ENCODE measurements around the gene PCLAF.
"Not testable (repeated sequence)": the region's sequence is repeated elsewhere in the genome, so short reads cannot be mapped to it uniquely, and the experiment has no call there.

PCLAF gene

DNA sequence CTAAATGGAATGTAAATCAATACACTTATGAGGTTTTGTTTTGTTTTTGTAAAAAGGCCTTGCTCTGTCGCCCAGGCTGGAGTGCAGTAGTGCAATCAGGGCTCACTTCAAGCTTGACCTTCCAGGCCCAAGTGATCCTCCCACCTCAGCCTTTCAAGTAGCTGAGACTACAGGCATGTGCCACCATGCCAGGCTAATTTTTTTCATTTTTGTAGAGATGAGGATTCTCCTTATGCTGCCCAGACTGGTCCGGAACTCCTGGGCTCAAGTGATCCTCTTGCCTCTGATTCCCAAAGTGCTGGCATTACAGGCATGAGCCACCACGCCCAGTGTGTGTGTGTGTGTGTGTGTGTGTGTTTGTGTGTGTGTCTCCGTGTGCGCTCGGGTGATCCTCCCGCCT, 5.0 kb upstream of the PCLAF start:
- TF ChIP-seq, protein P1, sequence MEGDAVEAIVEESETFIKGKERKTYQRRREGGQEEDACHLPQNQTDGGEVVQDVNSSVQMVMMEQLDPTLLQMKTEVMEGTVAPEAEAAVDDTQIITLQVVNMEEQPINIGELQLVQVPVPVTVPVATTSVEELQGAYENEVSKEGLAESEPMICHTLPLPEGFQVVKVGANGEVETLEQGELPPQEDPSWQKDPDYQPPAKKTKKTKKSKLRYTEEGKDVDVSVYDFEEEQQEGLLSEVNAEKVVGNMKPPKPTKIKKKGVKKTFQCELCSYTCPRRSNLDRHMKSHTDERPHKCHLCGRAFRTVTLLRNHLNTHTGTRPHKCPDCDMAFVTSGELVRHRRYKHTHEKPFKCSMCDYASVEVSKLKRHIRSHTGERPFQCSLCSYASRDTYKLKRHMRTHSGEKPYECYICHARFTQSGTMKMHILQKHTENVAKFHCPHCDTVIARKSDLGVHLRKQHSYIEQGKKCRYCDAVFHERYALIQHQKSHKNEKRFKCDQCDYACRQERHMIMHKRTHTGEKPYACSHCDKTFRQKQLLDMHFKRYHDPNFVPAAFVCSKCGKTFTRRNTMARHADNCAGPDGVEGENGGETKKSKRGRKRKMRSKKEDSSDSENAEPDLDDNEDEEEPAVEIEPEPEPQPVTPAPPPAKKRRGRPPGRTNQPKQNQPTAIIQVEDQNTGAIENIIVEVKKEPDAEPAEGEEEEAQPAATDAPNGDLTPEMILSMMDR (IDR thresholded peaks at IDR 0.05; ENCODE audit: insufficient read depth, missing control alignments), result no peak
- DNase-seq (ENCODE audit: insufficient read length, low spot score) (no peak), FAIRE-seq (no peak)

DNA sequence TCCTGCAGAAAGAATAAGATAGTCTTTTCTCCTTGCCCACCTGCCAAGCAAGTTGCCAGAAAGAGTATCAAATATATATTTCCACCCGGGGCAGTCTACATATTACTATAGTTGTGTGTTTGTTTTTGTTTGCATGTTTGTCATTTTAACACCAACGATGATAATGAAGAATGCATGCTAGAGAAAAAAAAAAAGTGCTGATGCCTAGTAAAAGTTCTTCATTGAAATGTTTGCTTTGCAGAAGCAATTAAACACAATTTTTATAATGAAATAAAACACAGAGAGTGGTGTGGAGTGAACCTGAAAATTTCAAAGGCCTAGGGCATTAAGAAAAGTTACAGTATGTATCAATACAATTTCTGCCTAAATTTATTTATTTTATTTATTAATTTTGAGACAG, 2.5 kb upstream of the PCLAF start:
- TF ChIP-seq, protein P1 (IDR thresholded peaks at IDR 0.05; ENCODE audit: insufficient read depth, missing control alignments), result no peak
- FAIRE-seq (no peak), DNase-seq (ENCODE audit: insufficient read length, low spot score) (no peak)

DNA sequence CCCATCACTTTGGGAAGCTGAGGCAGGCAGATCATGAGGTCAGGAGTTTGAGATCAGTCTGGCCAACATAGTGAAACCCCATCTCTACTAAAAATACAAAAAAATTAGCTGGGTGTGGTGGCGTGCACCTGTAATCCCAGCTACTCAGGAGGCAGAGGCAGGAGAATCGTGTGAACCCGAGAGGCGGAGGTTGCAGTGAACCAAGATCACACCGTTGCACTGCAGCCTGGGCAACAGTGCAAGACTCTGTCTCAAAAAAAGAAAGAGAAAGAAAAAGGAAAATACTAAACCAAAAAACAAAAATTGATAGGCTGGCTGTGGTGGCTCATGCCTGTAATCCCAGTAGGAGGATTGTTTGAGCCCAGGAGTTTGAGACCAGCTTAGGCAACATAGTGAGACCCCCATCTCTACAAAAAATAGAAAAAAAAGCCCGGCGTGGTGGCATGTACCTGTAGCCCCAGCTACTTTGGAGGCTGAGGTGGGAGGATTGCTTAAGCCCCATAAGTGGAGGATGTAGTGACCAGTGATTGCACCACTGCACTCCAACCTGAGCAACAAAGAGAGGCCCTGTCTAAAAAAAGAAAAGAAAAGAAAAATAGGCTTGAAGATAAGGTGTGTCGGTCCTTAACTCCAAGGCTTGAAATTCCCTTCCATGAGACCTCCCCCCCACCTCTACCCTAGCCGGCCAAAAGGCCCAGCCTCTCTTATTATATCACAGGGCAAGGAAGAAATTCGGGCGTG, 941 bp downstream of the PCLAF start:
- not testable (repeated sequence) for FAIRE-seq

DNA sequence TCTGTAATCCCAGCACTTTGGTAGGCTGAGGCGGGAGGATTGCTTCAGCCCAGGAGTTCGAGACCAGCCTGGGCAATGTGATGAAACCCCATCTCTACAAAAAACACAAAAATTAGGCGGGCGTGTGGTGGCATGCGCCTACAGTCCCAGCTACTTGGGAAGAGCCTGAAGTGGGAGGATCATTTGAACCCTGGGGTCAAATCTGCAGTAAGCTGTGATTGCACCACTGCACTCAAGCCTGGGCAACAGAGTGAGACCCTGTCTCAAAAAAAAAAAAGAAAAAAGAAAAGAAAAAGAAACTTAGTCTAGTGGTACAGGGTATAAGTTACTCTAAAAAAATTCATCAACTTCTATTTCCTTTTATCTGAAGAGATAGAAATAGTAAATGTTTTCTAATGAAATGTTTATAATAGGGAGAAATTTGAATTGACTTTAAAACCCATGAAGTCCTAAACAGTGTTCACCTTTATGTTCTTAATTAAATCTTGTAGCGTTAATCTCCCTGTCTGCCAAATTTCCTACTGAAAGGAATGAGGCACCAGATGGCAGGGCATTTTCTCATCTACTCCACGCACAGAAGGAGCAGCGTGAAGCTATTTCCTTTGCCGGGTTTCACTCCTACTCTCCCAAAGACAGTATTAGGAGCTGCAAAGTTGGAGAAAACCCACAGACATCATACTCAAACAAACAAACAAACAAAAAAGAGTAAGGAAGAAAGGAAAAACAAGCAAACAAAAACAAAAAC, 1.9 kb downstream of the PCLAF start:
- TF ChIP-seq, protein P1 (IDR thresholded peaks at IDR 0.05; ENCODE audit: insufficient read depth, missing control alignments), result no peak
- DNase-seq (ENCODE audit: insufficient read length, low spot score) (no peak), FAIRE-seq (no peak)

More for the DNA sequence above, 941 bp downstream of the PCLAF start:
- not testable (repeated sequence) for DNase-seq (ENCODE audit: insufficient read length, low spot score)

DNA sequence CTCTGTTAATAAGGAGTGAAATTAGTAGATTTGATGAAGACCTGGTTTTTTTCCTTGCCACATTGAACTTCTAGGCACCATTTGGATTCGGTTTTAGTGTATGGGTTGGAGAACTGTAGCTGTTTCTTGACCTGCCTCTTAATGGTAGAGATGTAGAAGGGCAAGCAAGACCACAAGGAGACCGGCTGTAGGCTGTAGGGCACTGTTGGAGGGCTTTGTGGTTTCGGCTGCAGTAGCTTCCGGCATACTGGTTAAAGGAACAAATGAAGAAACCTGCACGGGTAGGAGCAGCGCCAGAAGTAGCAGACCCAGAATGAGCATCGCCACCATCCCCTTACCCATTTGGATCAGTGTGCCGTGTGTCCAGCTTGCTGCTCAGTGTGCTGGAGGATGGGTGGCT, 7.9 kb downstream of the PCLAF start:
- DNase-seq (ENCODE audit: insufficient read length, low spot score), result no peak
- TF ChIP-seq, protein P1 (IDR thresholded peaks at IDR 0.05; ENCODE audit: insufficient read depth, missing control alignments), result no peak
- no peak for FAIRE-seq

DNA sequence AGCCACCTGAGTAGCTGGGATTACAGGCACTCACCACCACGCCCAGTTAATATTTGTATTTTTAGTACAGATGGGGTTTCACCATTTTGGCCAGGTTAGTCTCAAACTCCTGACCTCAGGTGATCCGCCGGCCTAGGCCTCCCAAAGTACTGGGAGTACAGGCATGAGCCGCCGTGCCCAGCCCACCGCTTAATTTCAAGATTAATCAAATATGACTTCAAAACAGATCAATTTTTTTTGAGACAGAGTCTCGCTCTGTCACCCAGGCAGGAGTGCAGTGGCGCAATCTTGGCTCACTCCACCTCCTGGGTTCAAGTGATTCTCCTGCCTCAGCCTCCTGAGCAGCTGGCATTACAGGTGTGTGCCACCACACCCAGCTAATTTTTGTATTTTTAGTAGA, 9.9 kb downstream of the PCLAF start:
- not testable (repeated sequence) for FAIRE-seq; DNase-seq (ENCODE audit: insufficient read length, low spot score)

DNA sequence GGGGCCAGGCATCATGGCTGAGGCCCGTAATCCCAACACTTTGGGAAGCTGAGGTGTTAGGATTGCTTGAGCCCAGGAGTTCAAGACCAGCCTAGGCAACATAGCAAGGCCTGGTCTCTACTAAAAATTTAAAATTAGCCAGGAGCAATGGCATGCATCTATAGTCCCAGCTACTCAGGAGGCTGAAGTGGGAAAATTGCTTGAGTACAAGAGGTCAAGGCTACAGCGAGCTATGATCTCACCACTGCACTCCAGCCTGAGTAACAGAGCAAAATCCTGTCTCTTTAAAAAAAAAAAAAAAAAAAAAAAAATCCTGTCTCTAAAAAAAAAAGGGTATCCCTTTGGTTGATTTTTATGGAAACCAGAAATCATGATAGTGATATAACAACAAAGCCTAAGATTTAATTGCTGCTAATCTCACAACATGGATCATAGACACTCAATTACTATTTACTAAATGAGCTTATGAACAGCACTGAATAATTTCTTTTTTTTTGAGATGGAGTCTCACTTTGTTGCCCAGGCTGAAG, 12.1 kb downstream of the PCLAF start:
- FAIRE-seq, result no peak
- TF ChIP-seq, protein P1 (IDR thresholded peaks at IDR 0.05; ENCODE audit: insufficient read depth, missing control alignments), result no peak

DNA sequence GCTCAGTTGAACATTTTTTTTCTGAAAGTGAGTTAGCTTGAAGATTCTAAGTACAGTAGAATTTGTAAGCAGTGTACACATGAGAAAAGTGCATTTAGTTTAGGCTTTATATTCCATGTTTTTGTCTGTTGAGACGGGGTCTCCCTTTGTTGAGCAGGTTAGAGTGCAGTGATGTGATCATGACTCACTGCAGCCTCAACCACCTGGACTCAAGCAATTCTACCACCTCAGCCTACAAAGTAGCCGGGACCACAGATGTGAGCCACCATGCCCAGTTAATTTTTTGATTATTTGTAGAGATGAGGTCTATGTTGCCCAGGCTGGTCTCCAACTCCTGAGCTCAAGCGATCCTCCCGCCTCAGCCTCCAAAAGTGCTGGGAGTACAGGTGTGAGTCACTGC, 20.0 kb downstream of the PCLAF start:
- DNase-seq (ENCODE audit: insufficient read length, low spot score) (no peak), FAIRE-seq (no peak)

More for the DNA sequence above, 12.1 kb downstream of the PCLAF start:
- DNase-seq (ENCODE audit: insufficient read length, low spot score), result no peak

More for the DNA sequence above, 20.0 kb downstream of the PCLAF start:
- TF ChIP-seq, protein P1 (IDR thresholded peaks at IDR 0.05; ENCODE audit: insufficient read depth, missing control alignments), result no peak
